LNCaP clone FGC (cell line): ENCODE measurements around the gene SUPT7L.
A peak's percentile ranks its signal among the peaks of the same experiment; 100 is the strongest.

Experiments used
- DNase-seq: peaks from one replicate; pipeline ENCODE4 v3.0.0-alpha.2; 2011; ENCODE audit warnings: low read depth
- H3K4me3 ChIP-seq: 2 replicates; pipeline ENCODE4 v1.5.1; 2011; ENCODE audit warnings: mild to moderate bottlenecking, low read depth, low read length, control low read depth
- CTCF ChIP-seq: IDR thresholded peaks from 2 replicates; pipeline ENCODE4 v1.5.1; 2012; ENCODE audit warnings: mild to moderate bottlenecking; ENCODE audit not compliant: control insufficient read depth, insufficient read depth; ENCODE audit errors: extremely low read depth

SUPT7L gene

GRCh38 chr2:27709326-27709725 lies 45.9 kb upstream of the SUPT7L start:
- H3K4me3 ChIP-seq: no peak overlapping the region
- DNase-seq: no peak
- no peak for TF ChIP-seq CTCF

- DNase-seq: no peak
- no peak overlapping the region for H3K4me3 ChIP-seq
- TF ChIP-seq CTCF: no peak
Observed at GRCh38 chr2:27708666-27709065, 45.3 kb upstream of the SUPT7L start.

- no peak for DNase-seq
- no peak for TF ChIP-seq CTCF
- H3K4me3 ChIP-seq: no peak overlapping the region
Observed at GRCh38 chr2:27708257-27708654, 44.8 kb upstream of the SUPT7L start.

GRCh38 chr2:27707462-27708256 lies 44.2 kb upstream of the SUPT7L start:
- TF ChIP-seq CTCF: no peak
- DNase-seq: no peak

GRCh38 chr2:27705851-27706622 lies 42.6 kb upstream of the SUPT7L start:
- DNase-seq: peak; percentile 98
- no peak overlapping the region for H3K4me3 ChIP-seq
- no peak for TF ChIP-seq CTCF

More at GRCh38 chr2:27707462-27708256, 44.2 kb upstream of the SUPT7L start:
- no peak overlapping the region for H3K4me3 ChIP-seq

GRCh38 chr2:27704342-27704876 lies 41.0 kb upstream of the SUPT7L start:
- DNase-seq: no peak
- TF ChIP-seq CTCF: no peak
- H3K4me3 ChIP-seq: no peak overlapping the region
